GM18870 (cell line): ENCODE data around the gene CACNA2D3.

Experiments used
- ATAC-seq: cut with Tn5 transposase; IDR thresholded peaks from one replicate; pipeline ENCODE4 v1.9.1; 2021; ENCODE audit warnings: moderate library complexity; ENCODE audit not compliant: unreplicated experiment

Gene CACNA2D3

DNA sequence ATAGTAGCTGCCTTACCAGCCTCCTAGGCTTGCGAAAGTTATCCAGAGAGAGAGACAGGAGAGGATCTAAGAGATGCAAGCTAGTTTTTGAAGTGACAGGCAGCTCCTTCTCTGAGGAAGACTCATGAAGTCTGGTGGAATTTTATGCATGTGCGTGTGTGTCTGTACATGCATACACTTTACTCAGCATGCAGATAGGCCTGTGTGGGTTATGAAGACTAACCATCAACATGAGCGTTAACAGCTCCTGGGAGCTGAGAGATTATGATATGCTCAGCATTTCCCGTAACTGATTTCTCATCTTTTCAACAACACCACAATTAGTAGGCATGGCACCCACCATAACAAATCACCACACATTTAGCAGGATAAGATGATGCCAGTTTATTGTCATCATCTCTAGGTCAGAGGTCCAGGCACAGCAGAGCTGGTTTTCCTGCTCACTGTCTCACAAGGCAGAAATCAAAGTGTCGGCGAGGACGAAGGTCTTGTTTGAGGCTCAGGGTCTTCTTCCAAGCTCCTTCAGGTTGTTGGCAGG lies 239.5 kb downstream of the CACNA2D3 start:
- ATAC-seq, result no peak

DNA sequence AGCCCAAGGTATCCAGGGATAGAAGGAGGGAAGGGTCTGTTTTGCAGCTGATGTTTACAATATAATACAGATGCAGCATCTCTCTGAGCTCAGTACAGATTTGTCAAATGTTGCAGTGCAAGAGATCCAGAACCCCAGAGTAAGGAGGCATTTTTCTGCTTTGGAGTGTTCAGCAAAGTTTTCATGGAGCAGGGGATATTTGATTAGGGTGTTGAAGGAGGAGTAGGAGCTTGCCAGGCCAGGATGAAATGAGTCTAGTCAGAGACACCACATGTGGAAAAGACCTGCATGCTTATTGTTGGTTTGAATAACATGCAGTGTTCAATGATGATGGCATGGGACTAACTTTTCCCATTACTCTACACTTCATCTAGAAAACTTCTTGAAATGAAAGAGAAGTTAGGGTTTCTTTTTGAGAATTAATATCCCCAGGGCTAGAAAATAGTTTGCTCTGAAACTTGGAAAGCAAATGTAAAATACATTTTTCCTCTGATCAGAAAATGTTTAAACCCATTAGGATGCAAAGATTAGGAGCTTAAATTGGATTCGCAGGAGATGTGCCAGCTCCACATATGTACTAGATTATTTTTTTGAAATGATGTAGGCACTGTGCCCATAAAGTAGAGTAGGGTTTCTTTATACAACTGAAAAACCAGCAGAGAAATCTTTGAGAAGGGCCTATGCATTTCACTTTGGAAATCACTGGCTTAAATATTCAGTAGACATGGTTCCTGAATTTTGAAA lies 243.8 kb downstream of the CACNA2D3 start:
- ATAC-seq, result no peak

DNA sequence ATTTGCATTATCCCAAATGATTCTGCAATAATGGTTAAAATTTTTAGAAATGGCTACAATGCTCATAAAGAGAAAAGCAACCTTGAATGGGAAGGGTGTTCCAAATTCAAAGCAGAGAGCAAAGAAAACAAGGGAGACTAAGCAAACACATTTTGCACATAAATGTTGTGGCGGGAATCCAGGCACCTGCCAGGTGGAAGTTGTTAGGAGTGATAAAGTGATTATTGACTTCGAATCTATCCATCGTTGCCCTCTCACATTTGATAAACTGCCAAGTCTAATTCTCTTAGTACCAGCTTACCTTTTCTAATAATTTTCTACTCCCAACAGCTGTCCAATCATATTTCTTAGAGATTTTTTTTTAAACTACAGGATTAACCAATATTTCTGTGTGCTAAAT lies 244.5 kb downstream of the CACNA2D3 start:
- no peak for ATAC-seq

DNA sequence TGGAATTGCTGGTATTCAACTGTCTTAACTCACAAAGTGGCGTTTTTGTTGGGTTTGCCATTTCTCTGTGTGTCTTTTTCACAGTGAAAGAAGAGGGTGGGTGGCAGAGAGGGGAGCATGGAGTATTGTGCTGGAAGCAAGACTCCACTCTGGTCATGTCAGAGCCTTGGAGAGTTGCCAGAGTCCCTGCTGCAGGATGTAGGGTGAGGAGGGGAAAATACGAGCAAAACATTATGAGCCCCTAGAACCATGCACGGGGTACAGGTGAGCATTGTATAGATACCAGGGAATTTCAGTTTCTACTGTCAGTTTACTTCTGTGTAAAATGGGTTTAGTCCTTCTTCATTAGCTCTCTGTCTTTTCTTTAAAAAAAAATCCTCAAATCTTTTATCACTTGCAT lies 249.9 kb downstream of the CACNA2D3 start:
- no peak for ATAC-seq

DNA sequence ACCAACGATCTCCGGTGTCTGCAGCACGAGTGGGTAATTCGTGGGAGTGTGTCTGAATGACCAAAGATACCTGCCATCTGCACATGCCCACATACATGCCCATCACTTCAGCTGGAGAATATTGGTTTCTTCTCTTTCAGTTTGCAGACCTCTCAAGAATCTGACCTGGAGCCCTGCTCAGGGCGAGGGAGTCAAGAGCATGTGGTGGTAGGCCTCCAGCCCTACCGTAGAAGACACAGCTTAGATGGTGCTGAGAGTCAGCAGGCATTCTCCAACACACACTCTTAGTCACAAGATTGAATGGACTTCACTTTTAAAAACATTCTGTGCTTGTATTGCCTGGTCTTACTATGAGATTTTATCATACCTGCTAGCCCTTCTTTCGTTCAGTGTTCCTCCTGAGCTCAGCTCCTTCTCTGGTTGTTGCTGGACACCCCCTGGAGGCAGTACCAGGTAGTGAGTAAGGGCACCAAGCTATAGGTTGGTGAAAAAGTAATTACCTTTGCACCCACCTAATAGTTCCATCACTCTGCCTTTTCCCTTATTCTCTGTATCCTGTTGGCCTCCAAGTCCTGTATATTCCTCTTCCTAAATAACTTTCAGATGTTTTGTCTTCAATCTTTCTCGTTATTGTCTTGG lies 252.0 kb downstream of the CACNA2D3 start:
- no peak for ATAC-seq

DNA sequence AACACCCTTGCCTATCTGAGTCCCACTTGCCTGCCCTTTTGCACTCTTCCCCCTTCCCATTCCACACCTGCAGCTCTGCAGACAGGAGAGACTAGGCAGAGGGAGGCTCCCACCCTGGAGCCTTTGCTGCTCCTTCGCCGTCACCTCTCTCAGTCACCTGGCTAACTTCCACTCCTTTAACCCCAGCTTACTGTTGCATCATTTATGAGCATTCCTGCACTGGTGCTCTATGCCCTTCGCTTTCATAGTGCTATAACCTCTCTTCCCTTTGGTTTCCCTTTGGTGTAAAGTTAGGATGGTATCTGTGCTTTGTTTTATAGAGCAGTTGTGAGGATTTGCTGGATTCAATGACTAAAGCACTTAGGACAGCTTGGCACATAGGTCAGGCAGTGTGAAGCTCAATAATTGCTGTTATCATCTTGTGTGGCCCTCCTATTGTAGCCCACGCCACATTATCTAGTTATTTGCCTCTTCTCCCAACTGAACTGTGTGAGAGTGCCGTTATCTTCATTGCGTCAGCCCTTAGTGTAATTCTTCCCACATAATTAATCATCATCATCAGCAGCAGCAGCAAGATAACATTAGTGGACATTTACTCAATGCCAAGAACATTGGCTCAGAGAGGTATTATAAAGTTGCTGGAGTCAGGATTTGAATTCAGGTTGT lies 253.9 kb downstream of the CACNA2D3 start:
- no peak for ATAC-seq

DNA sequence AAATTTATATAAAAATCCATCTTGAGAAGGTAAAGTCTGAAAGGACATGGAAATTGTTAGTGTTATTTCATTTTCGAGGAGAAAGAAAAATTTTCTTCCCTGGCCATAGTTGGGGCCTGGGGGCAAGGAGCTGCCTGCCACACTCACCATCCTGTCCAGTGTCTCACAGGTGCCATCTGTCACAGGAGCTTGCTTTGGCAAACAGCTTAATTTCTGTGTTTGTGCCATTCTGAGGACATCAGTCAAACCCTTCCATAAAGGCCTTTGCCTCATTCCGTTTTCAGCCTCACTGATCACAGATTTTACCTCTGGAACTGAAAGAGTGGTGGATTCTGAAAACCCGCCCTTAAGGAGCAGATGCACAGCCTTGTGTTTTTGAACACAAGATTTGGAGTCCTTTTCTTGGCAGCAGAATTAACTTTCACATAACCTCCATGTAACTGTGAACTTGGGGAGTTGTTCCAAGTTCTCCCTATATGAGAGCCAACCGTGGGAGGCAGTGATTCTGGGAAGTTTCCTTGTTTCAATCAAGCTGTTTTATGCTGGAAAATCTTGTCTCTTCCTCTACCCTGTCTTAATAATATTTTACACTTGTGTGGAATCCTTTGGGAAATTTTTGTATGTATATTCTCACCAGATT lies 254.7 kb downstream of the CACNA2D3 start:
- ATAC-seq, result no peak

DNA sequence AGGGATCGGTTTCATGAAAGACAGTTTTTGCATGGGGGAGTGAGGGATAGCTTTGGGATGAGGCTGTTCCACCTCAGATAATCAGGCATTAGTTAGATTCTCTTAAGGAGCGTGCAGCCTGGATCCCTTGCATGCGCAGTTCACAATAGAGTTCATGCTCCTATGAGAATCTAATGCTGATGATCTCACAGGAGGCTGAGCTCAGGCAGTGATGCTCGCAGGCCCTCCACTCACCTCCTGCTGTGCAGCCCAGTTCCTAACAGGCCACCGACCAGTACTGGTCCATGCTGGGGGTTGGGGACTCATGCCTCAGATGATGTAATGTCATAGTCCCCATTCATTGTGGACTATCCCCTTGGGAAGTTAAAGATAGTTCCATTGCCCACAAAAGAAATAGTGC lies 255.8 kb downstream of the CACNA2D3 start:
- ATAC-seq, result no peak

DNA sequence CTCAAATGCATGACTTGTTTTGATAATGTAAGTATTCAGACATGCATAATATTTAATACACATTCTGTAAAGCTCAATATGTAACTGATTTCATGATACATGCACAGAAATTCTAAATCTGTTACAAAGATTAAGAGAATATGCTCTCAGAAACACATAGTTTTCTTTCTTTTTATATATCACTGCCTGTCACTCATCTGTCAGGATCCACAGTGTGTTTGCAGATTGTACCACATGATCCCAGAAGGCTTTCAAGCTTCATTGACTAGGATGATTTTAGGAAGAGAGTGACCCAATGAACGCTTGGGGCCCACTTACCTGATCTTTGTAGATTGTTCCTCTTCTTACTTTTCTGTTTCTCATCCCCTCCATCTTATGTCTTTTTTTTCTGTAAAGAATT lies 261.9 kb downstream of the CACNA2D3 start:
- ATAC-seq, result no peak

DNA sequence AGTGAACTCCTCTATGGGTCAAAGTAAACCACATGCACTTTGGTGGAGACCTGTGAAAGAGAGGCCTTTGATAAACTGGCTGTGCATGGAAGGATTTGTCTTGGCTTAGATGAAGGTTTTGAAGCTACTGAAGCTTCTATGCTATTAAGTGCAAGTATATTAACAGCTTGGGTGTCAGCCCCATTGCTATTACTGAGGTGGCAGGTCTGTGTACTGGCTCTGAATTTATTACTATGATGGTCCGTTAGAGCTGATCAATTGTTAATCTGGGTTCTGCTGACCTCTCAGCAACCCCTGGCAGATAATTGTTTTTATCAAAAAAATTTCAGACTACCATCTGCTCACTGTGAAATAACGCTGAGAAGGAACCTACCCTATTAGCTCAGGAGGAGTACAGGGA lies 268.2 kb downstream of the CACNA2D3 start:
- no peak for ATAC-seq

DNA sequence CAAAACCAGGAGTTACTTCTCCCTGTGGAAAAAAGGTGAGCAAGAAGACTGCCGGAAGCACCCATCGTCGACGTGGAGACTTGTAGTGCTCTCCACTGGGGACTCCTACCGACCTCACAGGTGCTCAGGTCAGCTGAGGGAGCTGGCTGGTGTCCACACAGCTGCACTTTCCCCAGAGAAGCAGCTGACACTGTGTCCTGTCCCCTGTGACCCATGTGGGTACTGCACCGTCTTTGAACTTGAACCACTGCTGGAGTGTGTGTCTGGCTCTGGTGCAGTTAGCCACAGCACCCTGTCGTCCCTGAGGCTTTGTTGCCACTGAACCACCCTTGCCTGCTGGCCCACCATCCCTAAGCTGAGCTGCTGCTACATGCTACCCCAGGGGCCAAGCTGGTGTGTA lies 270.8 kb downstream of the CACNA2D3 start:
- ATAC-seq, result no peak

DNA sequence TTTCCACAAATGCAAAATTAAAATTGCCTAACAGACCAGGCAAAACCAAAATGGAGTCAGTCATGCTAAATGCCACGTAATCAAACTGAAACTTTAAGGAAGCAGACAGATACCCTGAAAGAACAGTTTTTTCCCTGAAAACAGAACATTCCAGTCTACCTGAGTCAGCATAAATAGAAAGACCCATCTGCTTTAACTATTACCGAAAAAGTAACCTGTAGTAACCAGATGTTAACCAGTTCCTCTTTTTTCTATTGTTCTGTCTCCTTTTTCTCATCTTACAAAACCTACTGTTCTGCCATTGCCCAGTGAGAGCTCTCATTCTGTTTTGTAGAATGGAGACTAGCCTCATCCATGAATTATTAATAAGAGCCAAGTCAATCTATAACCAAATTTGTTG lies 286.0 kb downstream of the CACNA2D3 start:
- ATAC-seq, result no peak

DNA sequence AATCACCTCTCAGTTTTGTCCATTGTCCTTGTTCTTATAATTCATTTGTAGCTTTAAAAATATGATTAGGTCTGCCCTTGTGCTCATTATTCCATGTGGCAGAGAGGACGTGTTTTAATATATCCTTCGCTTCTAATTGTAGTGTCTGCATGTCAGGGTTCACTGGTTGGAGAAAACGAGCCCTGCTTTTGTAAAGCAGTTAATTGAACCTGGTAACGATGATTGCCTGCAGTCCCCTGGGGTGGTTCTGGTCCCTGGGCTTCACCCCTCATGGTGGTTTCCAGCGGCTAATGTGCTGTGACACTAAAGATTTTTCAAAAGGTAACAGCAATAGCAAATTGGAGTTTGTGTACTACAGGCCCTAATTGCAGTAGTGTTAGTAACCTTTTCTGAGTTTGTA lies 299.6 kb downstream of the CACNA2D3 start:
- no peak for ATAC-seq

DNA sequence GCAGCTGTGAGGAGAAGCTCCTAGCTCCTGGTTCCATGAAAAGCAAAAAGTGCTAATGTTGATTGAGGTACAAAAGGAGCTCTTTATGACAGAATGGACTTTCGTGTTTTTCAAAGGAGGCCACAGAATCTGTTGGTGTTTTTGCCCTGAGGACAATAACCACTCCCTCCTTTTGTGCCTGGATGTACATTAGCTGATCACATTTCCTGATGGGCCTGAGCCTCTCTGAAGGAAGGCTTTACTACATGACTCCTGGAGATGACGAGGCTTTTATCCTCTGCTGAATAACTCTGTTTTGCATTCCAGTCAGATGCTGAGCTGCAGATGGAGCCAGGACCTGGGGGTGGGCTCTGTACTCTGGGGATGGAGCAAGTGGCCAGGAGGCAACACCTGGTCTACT lies 301.9 kb downstream of the CACNA2D3 start:
- no peak for ATAC-seq

DNA sequence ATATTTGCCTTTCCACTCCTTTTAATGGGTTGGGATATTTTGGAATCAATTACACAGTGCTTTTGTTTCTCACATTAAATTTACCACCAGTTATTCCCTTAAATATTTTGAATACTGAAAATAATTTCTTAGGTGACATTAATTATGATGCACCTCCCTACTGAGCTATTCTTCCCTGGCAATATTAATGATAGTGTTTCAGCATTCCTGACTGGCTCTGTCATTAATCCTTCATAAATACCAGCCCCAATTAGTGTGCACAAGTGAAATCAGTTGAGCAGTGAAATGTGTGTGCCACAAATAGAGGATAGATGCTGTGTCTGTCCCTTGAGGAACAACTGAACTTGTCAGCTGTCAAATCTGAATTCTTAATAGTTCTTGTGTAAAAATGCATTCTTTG lies 304.0 kb downstream of the CACNA2D3 start:
- ATAC-seq, result no peak

DNA sequence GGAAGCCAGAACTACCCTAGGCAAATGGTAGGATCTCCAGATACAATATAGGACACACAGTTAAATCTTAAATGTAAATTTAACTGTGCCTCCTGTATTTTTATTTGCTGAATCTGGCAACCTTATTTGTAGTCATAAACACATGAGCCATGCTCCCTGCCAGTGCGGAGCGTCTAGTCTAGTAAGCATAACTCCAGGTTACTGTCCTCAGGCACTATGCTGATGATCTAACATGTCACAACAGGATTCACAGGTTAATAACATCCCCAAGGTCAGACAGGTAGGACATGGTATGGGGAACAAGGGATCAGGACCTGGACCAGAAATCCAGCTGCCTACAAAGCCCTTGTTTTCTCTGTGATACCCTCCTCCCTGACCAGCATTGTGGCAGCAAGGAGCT lies 305.1 kb downstream of the CACNA2D3 start:
- ATAC-seq, result no peak

DNA sequence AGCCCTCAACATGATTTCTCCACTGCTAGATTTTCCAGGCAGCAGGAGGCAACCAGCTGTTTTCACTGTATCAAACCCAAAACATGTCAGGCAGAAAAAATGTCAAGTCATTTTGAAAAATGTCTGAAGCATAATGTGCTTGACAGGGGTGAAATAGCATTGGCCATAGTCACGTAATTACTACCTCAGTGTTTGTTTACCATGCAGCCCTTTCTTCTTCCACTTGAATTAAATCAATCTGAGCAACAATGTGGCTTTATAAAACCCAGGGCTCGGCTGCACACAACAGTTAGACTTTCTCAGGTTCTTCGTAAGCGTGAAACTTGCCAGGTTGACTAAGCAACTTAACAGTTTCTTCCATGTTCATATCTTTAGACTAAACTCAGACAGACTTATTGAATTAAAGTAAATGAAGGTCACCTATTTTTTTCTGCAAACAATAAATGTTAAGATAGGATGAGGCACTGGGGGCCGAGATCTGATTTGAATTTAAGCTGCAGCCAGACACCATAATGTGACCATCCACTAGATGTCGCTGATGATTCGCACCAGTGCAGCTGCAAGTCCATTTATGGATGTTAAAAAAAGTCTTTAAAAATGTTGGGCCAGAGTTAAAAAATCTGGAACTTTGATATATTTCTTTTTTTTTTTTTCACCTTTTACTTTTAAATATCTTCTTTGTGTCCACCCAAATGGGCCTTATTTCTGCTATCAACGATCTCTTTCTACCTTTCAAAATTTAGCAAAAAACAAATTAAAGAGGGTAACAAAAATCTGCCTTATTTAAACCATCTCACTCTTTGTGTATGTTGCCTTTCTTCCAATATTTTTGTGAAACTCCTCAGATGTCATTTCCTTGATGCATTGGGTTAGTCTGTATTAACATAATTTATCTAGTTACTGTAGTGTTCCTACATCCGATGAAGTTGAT lies 305.9 kb downstream of the CACNA2D3 start:
- ATAC-seq, result no peak

DNA sequence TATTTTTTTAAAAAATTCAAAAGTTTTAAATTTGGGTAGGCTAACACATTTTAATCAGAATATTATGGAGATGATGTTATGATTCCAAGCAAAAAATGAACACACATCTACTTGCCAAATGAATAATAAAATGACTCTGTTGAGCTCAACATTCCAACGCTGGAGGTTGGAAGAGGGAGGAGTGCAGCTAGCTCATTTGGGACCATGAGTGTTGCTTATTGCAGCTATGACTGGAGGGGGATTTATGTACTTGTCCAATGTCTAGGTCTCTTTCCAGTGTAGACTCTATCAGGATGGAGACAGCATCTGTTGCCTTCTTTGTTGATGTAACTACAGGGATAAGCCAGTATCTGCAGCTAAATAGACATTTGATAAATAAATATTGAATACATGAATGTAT lies 310.6 kb downstream of the CACNA2D3 start:
- ATAC-seq, result no peak

DNA sequence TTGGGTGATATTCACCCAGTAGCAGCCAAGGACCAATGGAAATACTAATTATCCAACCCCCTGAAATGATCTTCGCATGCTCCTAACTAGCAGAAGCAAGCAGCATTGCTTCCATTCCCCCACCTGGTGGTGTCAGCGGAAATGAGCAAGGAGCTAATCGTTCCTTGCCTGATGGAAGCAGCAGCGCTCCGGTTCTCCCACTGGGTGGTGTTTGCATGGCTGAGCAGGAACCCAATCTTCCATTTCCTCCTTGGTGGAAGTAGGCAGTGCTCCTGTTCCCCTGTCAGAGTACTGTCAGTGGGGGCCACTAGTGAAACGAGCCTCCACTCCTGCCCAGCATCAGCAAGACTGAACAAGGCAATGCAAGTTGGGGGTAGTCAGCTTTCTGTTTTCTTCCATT lies 311.5 kb downstream of the CACNA2D3 start:
- ATAC-seq, result no peak

DNA sequence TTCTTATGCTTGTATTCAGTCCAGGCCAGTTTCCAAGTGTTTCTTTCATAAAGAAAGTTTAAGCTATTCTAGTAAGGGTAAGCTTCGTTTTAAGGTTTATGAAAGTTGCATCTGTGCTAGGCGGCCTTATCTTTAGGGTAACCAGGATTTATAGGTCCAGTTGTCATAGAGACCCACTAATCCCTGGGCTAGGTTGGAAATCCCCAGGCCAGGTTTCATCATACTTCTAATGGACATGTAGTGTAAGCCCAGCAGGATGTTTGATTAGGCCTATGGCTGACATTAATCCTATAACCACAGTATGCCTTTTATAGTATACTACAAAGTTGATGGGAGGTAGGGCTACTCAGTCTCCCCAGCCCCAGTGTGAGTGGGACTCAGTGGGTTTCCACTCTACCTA lies 312.4 kb downstream of the CACNA2D3 start:
- ATAC-seq, result no peak

DNA sequence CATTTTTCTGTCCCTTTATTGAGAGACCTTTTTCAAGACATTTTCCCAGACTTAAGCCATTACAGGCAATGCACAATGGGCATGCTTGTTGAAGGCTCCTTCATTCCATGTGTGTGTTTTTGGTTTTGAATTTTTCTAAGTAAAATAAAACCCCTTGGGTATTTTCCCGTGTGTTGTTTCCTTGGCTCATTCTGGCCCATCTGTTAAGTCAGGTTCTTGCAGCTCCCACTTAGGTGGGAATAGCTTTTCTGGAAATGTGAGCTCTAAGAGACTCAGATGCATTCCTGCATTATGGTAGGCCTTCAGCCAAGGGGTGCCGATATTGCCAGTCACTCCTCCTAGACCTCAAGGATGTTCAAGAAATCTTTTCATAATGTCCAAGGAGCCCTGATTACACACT lies 314.9 kb downstream of the CACNA2D3 start:
- no peak for ATAC-seq
